Measurements from ENCODE around the gene CDCA5. TPM values are rescaled to one million over a fixed set of nuclear protein-coding genes. Genes with fewer than 3 reads are reported as not detected.

Gene CDCA5, protein sequence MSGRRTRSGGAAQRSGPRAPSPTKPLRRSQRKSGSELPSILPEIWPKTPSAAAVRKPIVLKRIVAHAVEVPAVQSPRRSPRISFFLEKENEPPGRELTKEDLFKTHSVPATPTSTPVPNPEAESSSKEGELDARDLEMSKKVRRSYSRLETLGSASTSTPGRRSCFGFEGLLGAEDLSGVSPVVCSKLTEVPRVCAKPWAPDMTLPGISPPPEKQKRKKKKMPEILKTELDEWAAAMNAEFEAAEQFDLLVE
- total RNA-seq, result 100 to 1,000 TPM; 108 TPM

DNA sequence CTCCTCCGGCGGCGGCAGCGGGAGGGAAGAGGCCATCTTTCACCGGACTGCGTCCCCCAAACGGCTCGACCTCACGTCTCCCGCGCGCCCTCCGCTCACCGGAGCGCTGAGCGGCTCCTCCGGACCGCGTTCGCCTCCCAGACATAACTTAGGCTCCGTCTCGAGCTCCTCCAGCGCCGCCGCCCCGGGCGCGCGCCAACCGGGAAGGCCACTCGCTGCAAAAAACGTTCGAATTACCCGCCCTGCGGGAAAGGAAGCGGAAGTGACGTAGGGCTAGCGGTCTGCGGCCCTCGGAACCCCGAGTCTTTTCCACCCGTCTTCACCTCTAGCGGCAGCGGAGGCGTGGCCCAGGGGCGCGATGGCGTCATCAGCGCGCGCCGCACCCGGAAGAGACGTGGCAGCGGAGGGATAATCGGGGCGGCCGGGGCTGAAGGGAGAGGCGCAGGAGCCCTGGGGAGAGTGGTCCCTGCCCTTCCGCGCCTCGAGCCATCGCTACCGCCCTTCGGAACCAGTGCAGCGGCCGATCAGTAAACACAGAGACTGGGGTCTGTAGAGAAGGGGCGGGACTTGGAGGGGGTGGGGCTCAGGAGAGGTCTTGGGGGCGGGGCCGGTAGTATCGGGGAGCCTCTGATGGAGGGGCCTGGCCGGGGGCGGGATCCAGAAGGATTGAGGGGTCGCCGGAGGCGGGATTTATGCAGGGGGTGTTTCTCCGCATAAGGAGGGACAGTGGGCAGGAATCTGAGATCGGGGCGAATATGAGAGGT lies at the start of gene CDCA5, which contains the start of gene ZFPL1:
TSS of gene CDCA5 (minus strand) at position 207 of the 764 bp plus-strand sequence. CDS start at position 145, 62 bp downstream.
TSS of gene ZFPL1 (plus strand) at position 389 of the 764 bp plus-strand sequence. CDS start 477 bp downstream, outside the sequence.
- CTCF ChIA-PET, result no interaction called here
- POLR2A ChIA-PET, result interaction anchor here (1.0 to 1.9 kb wide), 5 partner anchors 10 to 70 kb away, joined by 3 to 6 read pairs (median 3); partner anchors contain the start of genes ARL2 and VPS51

DNA sequence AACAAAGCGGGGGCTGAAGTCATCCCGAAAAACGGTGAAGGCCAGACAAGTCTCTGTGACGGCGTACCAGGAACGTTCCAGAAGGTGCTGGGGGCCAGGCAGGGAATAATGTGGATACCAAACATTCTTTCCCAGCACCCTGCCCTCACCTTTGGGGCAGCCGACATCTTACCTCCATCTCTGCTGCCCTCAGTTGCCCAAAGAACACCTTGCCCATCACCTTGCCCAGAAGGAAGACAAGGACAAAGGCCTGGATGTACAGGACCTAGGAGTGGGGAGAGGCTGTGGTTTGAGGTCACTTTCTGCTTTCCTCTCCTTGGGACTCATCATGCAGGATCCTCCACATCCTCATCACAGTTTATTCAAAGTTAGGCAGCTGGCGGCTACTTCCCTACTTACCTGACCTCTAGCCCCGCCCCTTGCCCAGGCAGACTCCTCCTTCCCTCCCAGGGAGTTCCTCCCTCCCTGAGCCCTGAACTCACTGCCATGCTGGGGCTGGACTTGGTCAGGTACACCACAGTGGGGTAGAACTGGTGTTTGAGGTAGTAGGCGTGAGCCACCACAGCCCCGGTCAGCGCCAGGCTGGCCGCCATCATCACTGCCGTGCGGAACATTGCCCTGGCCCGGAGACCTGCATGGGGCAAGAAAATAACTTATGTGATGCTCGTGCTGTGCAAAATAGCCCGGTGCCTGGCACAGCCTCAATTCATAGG lies 49.3 kb upstream of the CDCA5 start:
- POLR2A ChIA-PET, result interaction anchor here (2.8 to 3.7 kb wide), 2 partner anchors 10 to 16 kb away, joined by 15 to 47 read pairs; partner anchors contain the start of genes FAU, MRPL49 and ZNHIT2
- CTCF ChIA-PET, result interaction anchor here (1.0 kb wide), 2 partner anchors 15 to 19 kb away, joined by 3 to 4 read pairs; partner anchors contain the start of gene ZNHIT2

DNA sequence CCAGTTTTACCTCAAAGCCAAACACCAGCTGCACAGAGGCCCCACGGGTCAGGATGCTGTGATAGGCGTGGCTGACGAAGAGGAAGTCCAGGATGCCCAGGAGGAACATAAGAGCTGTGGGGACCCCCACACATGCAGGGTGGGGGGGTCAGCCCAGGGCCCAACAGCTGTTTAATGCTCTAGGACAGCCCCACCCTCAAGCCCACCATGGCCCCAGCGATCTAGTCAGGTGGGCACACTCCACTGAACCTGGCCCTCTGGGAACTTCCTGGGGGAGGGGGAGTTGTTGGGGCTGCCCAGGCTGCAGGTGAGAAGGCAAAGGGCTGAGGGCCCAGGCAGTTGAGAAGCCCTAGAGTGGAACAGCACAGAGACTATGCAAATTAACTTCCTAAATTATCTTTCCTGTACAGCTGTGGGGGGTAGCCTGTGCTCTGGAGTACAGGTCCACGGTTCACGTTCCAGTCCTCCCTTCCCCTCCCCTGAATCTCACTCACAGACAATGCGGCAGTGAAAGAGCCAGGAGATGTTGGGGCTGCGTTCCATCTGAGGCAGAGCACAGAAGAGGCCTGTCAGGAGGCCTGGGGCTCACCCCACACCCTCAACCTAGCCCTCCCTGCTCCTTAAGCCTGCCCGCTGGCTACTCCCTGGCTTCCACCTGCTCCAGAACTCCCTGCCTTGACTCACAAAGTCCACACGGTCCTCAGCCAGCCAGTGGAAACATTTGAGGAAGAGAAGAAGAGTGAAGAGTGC lies 48.6 kb upstream of the CDCA5 start:
- ChIA-PET CTCF (interaction anchor here (0.8 kb wide), 1 partner anchor 11 kb away, joined by 3 read pairs; the partner anchor contains the start of gene FAU), POLR2A (interaction anchor here (3.7 kb wide), 1 partner anchor 10 kb away, joined by 47 read pairs; the partner anchor contains the start of genes FAU and MRPL49)

DNA sequence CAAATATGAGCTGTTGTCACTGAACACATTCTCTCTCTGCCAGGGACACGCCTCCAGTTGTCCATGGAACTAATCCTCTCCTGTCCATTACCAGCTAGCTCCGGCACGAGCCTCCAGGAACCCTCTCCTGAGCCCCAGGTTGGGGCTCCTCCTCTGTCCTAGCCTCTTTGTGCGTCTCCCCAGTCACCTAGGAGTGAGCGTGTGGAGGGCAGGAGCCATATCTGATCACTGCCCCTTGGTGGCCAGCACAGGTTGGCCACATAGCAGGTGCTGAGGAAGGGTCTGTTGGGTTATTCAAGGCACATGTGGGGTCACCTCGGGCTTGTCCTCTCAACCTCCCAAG lies 48.0 kb upstream of the CDCA5 start:
- ChIA-PET CTCF (interaction anchor here (0.8 to 1.5 kb wide), 2 partner anchors 10 to 49 kb away, joined by 3 read pairs; partner anchors contain the start of gene FAU), POLR2A (no interaction called here)

DNA sequence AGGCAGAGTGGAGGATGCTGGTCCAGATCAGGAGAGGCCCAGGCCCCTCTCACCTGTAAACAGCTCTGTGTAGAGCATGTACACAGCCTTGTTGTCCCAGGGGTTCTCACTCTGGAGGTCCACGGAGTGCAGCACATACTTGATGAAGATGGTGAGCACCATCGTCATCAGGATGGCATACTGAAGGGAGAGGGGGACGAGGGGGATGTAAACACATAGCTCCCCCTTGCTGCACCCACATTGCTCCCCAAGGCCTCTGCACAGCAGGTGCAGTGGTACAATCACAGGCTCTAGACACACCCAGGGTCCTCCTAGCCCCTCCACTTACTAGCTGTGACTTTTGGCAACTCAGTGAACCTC lies 47.6 kb upstream of the CDCA5 start:
- ChIA-PET CTCF (interaction anchor here (0.8 to 1.5 kb wide), 3 partner anchors 10 to 50 kb away, joined by 3 to 4 read pairs (median 3); partner anchors contain the start of gene FAU), POLR2A (no interaction called here)

DNA sequence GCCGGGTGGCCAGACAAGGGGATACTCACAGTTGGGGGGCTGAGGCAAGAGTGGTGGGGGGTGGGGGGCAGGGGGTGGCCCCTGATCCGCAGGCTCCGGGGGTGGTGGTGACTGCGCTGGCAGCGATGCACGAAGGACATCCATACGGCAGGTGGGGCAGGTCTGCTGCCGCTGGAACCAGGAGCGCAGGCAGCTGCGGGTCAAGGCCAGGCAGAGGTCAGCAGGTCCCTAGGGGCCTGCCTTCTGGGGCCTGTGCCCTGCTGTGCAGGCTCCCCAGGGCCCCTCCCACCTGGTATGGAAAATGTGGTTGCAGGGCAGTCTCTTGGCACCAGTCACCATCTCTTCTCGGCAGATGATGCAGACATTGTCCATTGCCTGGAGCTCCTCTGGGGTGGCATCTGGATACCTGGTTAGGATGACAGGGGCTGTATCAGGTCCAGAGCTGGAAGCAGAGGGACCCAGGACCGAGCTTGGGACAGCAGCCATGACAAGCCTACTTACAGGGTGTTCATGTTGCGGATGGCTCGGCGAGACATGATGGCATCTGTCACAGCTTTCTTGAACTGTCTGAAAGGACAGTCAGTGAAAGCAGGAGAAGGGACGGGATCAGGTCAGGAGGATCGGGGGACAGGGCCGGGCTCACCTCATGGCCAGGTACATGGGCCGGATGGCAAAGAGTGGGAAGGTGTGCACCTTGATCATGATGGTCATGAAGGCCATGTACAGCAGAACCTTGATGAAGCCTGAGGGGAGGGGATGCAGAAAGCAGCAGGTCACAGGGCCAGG lies 47.0 kb upstream of the CDCA5 start:
- POLR2A ChIA-PET, result interaction anchor here (0.6 kb wide), 1 partner anchor 49 kb away, joined by 3 read pairs; no protein-coding TSS in a partner anchor
- CTCF ChIA-PET, result interaction anchor here (0.9 to 1.5 kb wide), 4 partner anchors 13 to 50 kb away, joined by 3 to 4 read pairs (median 4); partner anchors contain the start of gene ZNHIT2

DNA sequence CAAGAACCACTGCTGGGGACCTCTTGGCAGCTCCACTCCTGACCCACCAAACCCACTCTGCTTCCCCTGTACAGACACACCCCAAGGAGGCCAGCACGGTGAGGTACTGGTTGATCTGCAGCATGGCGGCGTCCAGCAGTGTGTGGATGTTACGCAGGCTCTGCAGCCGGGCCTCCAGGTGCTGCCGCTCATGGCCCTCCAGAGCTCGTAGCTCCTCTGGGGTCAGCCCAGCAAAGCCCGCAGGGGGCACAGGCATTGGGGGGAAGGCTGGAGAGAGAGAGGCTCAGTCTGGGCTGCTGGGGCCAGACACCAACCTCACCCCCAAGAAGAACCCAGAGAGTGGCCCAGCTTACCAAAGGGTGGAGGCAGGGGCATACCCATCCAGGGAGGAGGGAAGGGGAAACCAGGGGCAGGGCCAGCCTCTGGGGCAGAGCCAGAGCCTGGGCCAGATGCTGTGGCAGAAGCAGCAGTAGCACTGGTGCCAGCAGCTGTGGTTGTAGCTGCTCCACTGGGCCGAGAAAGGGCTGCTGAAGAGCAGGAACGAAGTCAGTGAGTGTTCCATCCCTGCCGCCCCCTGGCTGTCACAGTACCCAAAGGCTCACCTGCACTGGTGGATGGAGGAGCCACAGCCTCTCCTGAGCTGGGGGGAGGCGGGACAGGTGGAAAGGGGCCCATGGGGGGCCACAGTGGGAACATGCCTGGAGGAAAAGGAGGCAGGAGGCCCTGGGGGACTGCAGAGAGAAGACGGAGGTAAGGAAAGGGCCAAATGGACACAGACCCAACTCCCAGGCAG lies 46.0 kb upstream of the CDCA5 start:
- CTCF ChIA-PET, result interaction anchor here (1.3 to 1.4 kb wide), 2 partner anchors 12 to 19 kb away, joined by 3 to 4 read pairs; partner anchors contain the start of gene ZNHIT2
- POLR2A ChIA-PET, result interaction anchor here (0.6 to 1.8 kb wide), 2 partner anchors 10 to 13 kb away, joined by 3 to 6 read pairs; no protein-coding TSS in a partner anchor

DNA sequence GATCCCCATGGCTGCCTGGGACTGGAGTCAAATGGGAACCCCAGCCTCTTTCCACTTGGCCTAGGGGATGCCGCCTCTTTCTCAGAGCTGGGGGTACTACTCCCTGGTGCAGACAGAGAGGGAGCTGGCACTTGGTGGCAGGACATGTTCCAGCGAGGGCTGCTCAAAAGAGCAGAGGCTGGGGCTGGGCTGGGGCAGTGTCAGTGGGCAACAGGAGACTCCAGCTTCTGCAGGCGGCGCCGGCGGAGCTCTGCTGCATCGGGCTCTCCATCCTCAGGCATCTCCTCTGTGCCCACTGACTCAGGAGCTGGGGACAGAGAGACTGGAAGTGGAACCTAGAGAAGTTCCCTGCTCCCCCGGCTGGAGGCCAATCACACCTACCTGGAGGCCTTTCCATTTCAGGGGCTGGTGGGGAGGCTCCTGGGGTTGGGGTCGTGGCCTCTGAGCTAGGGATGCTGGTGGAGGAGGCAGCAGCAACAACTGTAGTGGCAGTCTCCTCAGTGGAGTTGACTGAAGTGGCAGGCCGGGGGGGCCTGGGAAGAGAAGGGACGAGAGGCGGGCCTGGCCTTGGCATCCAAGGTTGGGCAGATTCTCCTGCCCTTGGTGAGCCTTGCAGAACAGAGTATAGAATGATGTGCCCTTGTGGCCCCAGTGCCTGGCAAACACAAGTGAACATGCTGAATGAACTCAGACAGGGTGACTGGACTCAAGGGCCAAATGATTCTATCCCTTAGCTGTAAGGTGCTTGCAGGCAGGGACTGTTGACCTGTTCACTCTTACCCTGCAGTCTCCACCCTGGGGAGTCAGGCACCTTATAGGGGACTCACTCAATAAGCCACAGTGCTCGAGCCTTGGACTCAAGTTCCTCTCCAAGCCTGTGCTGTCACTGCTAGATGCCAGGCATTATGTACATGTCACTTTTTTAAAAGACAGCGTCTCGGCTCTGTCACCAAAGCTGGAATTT lies 44.6 kb upstream of the CDCA5 start:
- ChIA-PET CTCF (no interaction called here), POLR2A (interaction anchor here (1.8 kb wide), 1 partner anchor 12 kb away, joined by 6 read pairs; no protein-coding TSS in a partner anchor)

DNA sequence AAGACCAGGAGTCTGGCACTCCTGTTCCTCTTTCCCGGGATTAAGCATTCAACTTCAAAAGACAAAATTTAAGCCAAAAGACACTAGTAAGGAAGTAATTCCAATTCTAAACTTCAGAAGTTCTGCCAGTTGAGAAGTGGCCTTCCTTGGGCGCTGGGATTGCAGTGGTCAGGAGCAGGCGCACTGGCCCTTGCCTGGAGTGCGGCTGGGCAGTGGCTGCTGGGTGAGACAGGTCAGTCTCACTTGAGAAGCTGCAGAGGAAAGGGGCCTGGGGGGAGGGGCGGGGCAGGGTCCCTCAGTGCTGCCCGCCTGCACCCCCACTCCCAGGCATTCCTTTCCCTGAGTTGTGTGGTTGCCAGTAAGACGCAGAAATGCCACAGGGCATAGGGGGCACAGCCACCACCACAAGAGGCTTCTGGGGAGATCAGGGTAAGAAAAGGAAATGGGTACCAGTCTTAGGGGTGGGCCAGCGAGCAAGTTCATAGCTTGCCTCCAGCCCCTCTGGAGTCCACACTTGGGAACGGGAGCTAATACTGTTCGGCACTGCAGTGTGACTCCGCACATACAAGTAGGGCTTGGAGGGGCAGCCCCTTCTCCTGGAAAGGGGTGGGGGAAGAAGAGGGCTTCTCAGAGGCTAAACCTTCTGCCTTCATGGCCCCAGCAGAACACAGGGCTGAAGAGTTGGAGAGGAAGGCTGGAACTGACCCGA lies 43.8 kb upstream of the CDCA5 start:
- ChIA-PET CTCF (interaction anchor here (1.2 kb wide), 1 partner anchor 10 kb away, joined by 4 read pairs; the partner anchor contains the start of gene ZNHIT2), POLR2A (interaction anchor here (1.8 kb wide), 1 partner anchor 11 kb away, joined by 6 read pairs; no protein-coding TSS in a partner anchor)

DNA sequence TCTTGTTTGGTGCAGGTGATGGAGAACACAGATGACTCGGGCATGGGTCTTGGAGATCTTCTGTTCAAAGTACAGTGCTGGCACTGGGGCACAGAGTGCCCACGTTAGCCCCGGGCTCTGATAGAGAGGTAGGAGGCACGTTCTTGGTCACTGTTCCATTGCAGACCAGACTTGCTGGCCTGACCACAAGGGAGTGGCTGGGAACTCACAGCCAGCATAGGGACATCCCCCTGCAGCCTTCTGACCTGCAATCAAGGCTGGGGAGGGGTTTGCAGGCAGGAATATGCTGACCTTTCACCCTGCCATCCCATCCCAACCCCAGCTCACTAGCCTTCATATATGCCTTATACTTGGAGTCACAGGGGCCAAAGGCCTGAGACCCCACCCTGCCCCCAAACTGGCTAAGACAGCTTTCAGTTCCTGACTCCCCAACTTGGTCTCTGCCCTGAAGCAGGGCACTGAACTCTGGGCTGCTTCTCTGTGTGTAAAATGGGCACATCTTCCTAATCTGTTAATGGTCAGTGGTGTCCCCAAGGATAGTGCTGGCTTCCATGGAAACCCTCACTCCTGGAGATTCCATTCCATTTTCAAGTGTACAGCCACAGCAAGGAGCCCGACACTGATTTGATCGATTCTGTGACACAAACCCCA lies 42.9 kb upstream of the CDCA5 start:
- POLR2A ChIA-PET, result interaction anchor here (1.0 kb wide), 1 partner anchor 14 kb away, joined by 3 read pairs; no protein-coding TSS in a partner anchor
- CTCF ChIA-PET, result interaction anchor here (1.2 kb wide), 1 partner anchor 9 kb away, joined by 4 read pairs; the partner anchor contains the start of gene ZNHIT2

DNA sequence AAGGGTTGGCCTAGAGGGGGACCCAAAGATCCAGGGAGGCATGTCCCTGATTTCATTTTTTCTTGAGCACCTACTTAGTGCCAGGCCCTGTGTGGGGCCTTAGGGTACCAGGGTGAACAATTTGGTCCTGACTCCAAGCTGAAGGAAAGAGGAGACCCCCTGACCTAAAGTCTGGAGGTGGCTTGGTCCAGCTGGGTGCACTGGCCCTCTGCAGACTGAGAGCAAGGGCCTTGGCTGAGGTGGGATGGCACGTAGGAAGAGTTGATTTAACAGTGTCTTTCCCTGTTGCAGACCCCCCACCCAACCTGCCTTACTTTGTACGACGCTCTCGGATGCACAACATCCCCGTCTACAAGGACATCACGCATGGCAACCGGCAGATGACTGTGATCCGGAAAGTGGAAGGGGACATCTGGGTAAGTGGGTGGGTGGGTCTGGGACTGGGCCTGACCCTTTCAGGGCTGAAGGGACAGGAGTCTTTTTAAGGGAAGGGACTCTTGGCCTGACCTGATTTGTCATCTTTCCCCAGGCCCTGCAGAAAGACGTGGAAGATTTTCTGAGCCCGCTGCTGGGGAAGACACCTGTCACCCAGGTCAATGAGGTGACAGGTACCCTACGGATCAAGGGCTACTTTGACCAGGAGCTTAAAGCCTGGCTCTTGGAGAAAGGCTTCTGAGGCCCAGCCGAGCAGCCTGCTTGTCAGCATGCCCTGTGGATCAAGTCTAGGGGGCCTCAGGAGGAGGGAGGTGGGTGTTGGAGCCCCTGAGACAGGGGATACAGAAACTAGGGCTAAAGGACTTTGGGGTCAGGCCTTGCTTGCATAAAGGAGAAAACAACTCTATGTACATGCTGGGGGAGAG lies 41.6 kb upstream of the CDCA5 start:
- POLR2A ChIA-PET, result interaction anchor here (1.0 to 5.0 kb wide), 2 partner anchors 9 to 12 kb away, joined by 3 to 47 read pairs; partner anchors contain the start of gene SYVN1
- CTCF ChIA-PET, result interaction anchor here (1.4 kb wide), 1 partner anchor 15 kb away, joined by 5 read pairs; no protein-coding TSS in a partner anchor

DNA sequence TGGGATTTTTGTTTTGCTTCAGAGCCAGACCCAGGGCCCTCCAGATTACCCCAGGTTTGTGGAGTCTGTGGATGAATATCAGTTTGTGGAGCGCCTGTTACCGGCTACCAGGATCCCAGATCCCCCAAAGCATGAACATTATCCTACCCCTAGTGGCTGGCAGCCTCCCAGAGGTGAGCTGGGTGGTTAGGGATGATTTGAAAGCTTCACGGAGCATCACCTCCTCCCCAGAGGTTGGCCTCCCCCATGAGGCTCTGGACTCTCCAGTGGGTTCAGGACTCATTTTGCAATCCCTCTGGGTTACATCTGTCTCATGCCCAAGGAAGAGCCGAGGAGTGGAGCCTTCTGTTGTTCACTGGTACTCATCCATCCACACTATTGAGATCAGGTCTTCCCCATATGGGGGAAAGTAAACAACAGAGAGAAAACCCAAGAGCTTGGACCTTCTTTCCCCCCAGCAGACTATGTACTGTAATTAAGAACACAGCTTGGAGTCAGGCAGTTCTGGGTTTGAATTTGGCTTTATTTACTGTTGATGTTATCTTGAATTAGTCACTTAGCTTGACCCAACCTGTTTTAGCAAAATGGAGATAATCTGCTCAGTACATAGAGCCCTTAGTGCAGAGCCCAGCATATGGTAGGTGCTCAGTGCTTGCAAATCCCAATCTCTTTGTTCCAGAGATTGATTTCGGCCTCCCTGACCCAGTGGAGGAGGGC lies 40.8 kb upstream of the CDCA5 start:
- ChIA-PET POLR2A (interaction anchor here (5.0 kb wide), 1 partner anchor 10 kb away, joined by 47 read pairs; the partner anchor contains the start of gene SYVN1), CTCF (interaction anchor here (1.4 kb wide), 1 partner anchor 14 kb away, joined by 5 read pairs; no protein-coding TSS in a partner anchor)

Data from activated CD8-positive, alpha-beta memory T cell treated with anti-CD3 and anti-CD28 coated beads for 36 hours (primary cell).